NCI-H526 treated with DMSO at 0.1 percent for 48 hours (cell line): ENCODE results near the gene MYBL2.

Source experiments
- DNase-seq: peaks from one replicate; lab custom pipeline; 2025; lab: John Stamatoyannopoulos, UW

MYBL2 gene

GRCh38 chr20:43723186-43723585 lies 56.3 kb downstream of the MYBL2 start:
- no peak for DNase-seq

GRCh38 chr20:43723735-43724134 lies 56.8 kb downstream of the MYBL2 start:
- no peak for DNase-seq

- DNase-seq, result no peak
Observed at GRCh38 chr20:43724383-43724782, 57.5 kb downstream of the MYBL2 start.

- no peak for DNase-seq
Observed at GRCh38 chr20:43725666-43726065, 58.8 kb downstream of the MYBL2 start.

DNA sequence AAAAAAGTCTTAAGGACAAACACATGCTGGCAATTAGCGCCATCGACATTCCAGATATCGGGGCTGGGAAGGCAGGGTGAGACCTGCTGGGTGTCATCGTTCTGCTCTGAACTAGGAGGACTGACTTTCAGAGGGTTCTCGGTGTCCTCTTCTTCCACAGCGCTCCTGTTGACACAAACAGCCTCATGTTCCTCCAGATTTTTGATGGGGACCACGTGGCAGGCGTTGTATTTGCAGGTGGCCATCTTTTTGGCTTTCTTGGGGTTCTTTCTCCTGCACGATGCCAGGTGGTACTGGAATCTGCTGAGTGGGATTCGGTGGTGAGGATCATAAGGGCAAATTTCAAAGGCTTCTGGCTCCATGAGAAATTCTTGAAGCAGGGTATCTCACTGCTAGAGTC lies 59.4 kb downstream of the MYBL2 start:
- DNase-seq, result no peak

- DNase-seq, result no peak
Observed at GRCh38 chr20:43726811-43727338, 60.0 kb downstream of the MYBL2 start, which contains the start of gene GTSF1L. TSS of gene GTSF1L (minus strand) at chr20:43727002. CDS start at chr20:43726694, 308 bp downstream.

GRCh38 chr20:43727980-43728590 lies 61.2 kb downstream of the MYBL2 start:
- DNase-seq, result peak; percentile 77

GRCh38 chr20:43728686-43729255 lies 61.9 kb downstream of the MYBL2 start:
- no peak for DNase-seq

DNA sequence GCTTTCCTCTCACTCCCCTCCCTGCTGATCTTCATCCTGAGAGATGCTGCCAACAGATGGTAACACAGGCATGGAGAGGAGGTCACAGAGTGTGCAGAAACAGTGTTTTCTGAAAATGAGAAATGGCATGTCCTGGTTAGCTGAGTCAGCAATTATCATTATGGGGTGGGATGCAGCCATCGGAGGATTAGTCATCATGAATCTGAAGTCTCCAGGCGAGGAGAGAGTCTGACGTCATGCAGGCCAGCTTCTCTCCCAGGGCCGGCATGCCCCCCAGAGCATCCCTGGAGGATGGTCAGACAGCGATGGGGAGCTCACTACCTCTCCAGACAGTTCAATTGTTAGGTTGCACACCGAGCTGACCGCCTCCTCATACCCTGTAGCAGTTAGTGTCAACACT lies 64.6 kb downstream of the MYBL2 start:
- no peak for DNase-seq

- DNase-seq, result no peak
Observed at GRCh38 chr20:43731927-43732326, 65.0 kb downstream of the MYBL2 start.

- DNase-seq, result no peak
Observed at GRCh38 chr20:43736588-43737158, 69.8 kb downstream of the MYBL2 start.

- DNase-seq, result no peak
Observed at GRCh38 chr20:43737925-43738324, 71.0 kb downstream of the MYBL2 start.

DNA sequence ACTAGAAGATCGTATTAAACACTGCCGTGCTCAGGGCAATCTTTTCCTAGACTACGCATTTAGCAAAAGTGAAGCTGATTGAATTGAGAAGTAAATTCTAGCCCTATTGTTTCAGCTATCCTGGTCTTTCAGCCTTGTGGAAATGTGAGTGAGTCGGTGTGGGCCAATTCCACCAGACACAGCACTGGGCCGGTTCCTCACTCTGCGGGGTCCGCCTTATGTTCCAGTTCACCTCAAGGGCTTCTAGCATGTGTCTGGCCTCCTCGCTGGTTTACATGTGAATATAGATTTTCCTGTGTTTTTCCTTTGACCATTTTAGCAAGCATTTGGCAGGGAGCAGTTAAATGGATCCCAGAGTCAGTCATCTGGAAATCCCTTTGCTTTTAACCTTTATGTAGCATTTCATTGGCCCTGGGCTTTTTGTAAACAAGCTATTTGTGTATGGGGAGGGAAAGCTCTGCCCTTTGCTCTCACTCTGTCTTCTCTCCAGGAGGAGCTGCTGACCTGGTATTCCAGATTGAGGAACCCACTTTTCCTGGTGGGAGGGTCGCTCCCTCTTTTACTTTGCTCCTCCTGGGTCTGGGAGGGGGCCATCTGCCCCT lies 72.3 kb downstream of the MYBL2 start:
- DNase-seq, result no peak

GRCh38 chr20:43740642-43741041 lies 73.7 kb downstream of the MYBL2 start:
- no peak for DNase-seq

DNA sequence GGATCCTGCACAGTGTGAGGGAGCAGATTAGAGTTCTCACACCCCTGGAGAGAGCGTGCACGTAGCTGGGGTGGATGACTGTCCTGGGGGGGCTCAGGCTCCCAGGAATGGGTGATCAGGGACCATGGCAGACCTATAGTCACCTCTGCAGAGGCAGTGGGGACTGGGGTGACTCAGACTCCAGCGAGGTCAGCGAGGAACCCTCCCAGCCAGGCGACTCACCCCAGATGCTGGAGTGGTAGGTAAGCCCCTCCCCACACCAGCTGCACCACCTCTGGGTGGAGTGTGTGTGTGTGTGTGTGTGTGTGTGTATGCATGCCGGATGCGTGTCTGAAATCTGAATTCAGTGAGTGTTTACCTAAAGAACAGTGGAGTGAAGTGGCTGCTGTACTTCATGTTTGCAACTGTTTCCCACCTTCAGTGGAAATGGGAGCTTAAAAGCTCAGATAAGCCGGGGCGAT lies 77.3 kb downstream of the MYBL2 start:
- no peak for DNase-seq

GRCh38 chr20:43744966-43745730 lies 78.2 kb downstream of the MYBL2 start:
- DNase-seq, result no peak

DNA sequence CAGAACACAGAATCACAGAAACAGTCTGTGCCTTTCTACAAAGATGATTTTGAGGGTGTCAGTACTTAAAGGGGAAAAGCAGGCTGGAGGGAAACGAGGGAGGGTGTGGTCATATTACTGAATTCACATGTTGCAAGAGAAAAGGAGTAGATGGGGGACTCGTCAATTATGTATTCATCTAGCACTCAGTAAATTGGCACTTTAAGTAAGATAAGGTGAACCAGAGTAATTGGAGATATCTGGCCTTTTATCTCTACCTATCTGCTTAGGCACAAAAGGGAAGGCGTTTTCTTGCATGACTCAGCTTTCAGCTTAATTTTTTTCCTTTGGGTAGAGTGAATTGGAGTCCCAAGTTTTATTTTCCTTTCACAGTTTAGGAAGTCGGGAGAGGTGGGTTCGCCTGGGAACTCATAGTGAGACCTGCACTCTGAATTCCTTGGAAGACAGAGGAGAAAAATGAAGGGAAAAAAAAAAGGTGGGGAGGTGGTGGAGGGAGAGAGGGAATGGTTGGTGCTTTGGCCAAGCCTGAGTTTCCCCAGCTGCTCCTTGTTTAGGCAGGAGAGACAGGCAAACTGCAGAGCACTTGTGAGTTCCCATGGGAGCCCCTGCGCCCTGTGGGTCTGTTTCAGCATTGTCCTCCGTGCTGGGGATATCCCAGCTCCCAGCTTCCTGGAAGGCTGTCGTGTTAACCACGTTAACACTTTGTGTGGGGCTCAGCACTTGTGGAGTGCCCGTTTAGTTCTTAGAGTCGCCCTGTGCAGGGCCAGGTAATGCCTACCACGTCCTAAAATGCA lies 79.6 kb downstream of the MYBL2 start:
- DNase-seq, result peak; percentile 6

DNA sequence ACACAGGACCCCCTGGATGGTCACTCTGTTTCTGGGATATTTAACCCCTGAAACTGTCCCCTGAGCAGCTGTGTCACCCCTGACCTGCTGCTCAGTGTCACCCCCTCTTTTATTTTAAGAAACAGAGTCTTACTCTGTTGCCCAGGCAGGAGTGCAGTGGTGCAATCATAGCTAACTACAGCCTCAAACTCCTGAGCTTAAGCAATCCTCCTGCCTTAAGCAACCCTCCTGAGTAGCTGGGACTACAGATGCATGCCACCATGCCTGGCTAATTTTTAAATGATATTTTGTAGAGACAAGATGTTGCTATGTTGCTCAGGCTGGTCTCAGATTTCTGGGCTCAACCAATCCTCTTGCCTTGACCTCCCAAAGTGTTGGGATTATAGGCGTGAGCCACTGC lies 81.4 kb downstream of the MYBL2 start:
- no peak for DNase-seq

DNA sequence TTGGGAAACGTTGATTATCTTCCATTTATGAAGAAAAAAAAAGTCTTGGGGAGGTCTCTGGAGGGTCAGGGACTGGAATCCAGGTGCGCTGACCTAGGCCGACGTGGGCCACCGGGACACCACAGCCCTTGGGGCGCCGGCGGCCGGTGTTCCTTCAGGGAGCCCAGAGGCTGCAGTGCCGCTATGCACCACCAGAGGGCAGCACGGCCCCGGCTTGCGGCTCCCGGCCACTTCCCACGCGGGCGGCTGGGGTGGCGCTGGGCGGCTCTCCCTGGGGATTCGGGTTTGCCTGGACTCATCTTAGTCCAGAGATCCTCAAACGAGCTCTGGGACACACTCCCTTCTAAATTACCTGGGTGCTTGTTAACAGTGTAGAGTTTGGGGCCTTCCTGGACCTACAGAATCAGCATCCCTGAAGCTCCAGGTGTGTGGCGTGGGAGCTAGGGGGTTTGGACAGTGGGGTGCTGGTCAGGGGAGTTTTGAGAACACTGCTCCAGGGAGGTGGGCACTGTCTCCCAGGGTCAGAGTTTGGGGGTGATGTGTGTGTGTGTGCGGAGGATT lies 82.9 kb downstream of the MYBL2 start:
- peak; percentile 12 for DNase-seq

GRCh38 chr20:43750774-43751166 lies 83.9 kb downstream of the MYBL2 start:
- no peak for DNase-seq
